HL-60 (cell line): ENCODE data around the gene PPP3CA.
"Not testable (repeated sequence)": the region's sequence is repeated elsewhere in the genome, so short reads cannot be mapped to it uniquely, and the experiment has no call there.

ENCODE experiments used
- DNase-seq, 2 experiments: peaks; one replicate each; pipeline ENCODE4 v3.0.0-alpha.2; 2010 to 2020; ENCODE audit warnings: low read depth in 1 of 2, low spot score in 1 of 2
- H3K27ac ChIP-seq: fragments of 250-450 bp; sonication (Bioruptor Pico); replicated peaks from 2 replicates; pipeline ENCODE4 v1.5.1; 2020; ENCODE audit warnings: mild to moderate bottlenecking, moderate library complexity
- H3K27me3 ChIP-seq: fragments of 250-450 bp; sonication (Bioruptor Pico); 2 replicates; pipeline ENCODE4 v1.5.1; 2021; ENCODE audit warnings: mild to moderate bottlenecking, moderate library complexity; ENCODE audit not compliant: insufficient read depth, poor library complexity, severe bottlenecking
- H3K4me3 ChIP-seq: replicated peaks from 2 replicates; pipeline ENCODE4 v1.5.1; 2011; ENCODE audit warnings: mild to moderate bottlenecking, control low read depth, low read length; ENCODE audit not compliant: insufficient read depth
- CTCF ChIP-seq: IDR thresholded peaks from one replicate; pipeline ENCODE4 v1.5.1; 2011; ENCODE audit warnings: low read length, control low read depth, inconsistent platforms; ENCODE audit not compliant: insufficient read depth
- GABPA ChIP-seq: IDR thresholded peaks from 2 replicates; pipeline ENCODE4 v1.6.1; 2012; ENCODE audit warnings: low read depth
- POLR2AphosphoS5 ChIP-seq: IDR thresholded peaks from 2 replicates; pipeline ENCODE4 v1.6.1; 2012; ENCODE audit warnings: low read depth
- REST ChIP-seq: IDR thresholded peaks from 2 replicates; pipeline ENCODE4 v1.6.1; 2012; ENCODE audit warnings: low read depth; ENCODE audit not compliant: insufficient replicate concordance
- SPI1 ChIP-seq: IDR thresholded peaks from 2 replicates; pipeline ENCODE4 v1.6.1; 2012; ENCODE audit warnings: low read depth, mild to moderate bottlenecking, borderline replicate concordance

The PPP3CA gene

GRCh38 chr4:101183221-101183620 lies 164.1 kb downstream of the PPP3CA start:
- no peak overlapping the region for H3K27ac ChIP-seq
- H3K4me3 ChIP-seq, result no peak overlapping the region
- TF ChIP-seq SPI1 (no peak), POLR2AphosphoS5 (no peak), GABPA (no peak), REST (no peak), CTCF (no peak)
- no peaks in the 10 kb centered on the region for H3K27me3 ChIP-seq
- DNase-seq, result no peak

GRCh38 chr4:101182688-101183087 lies 164.6 kb downstream of the PPP3CA start:
- H3K4me3 ChIP-seq, DNase-seq, H3K27ac ChIP-seq, H3K27me3 ChIP-seq: not testable (repeated sequence)

GRCh38 chr4:101178731-101179130 lies 168.6 kb downstream of the PPP3CA start:
- Histone ChIP-seq H3K27me3 (no peaks in the 10 kb centered on the region), H3K27ac (no peak overlapping the region), H3K4me3 (no peak overlapping the region)
- DNase-seq, result no peak
- TF ChIP-seq POLR2AphosphoS5 (no peak), CTCF (no peak), GABPA (no peak), REST (no peak), SPI1 (no peak)

GRCh38 chr4:101177154-101177553 lies 170.2 kb downstream of the PPP3CA start:
- no peaks in the 10 kb centered on the region for H3K27me3 ChIP-seq
- no peak for DNase-seq
- no peak overlapping the region for H3K4me3 ChIP-seq
- no peak overlapping the region for H3K27ac ChIP-seq
- no peak for TF ChIP-seq POLR2AphosphoS5
- no peak for TF ChIP-seq CTCF
- no peak for TF ChIP-seq GABPA
- no peak for TF ChIP-seq SPI1
- TF ChIP-seq REST, result no peak
